HEK293T (cell line): Measurements from ENCODE around the gene GAB2.

ENCODE experiments used
- ARNT ChIP-seq: fragments of 450-650 bp; IDR thresholded peaks from 2 replicates; pipeline ENCODE4 v1.6.1; 2017; ENCODE audit warnings: mild to moderate bottlenecking
- BHLHE40 ChIP-seq: fragments of 450-650 bp; IDR thresholded peaks from 2 replicates; pipeline ENCODE4 v1.6.1; 2016; ENCODE audit warnings: mild to moderate bottlenecking, moderate library complexity, borderline replicate concordance
- FOXA1 ChIP-seq: fragments of 450-650 bp; IDR thresholded peaks from 2 replicates; pipeline ENCODE4 v1.6.1; 2016; ENCODE audit warnings: mild to moderate bottlenecking
- FOXK2 ChIP-seq: fragments of 450-650 bp; IDR thresholded peaks from 2 replicates; pipeline ENCODE4 v1.6.1; 2016; ENCODE audit warnings: mild to moderate bottlenecking
- FOXM1 ChIP-seq: fragments of 450-650 bp; IDR thresholded peaks from 2 replicates; pipeline ENCODE4 v1.6.1; 2017; ENCODE audit warnings: mild to moderate bottlenecking, borderline replicate concordance
- L3MBTL2 ChIP-seq: fragments of 450-650 bp; conservative IDR thresholded peaks from 2 replicates; pipeline ENCODE4 v1.6.1; 2016; ENCODE audit warnings: mild to moderate bottlenecking
- LEF1 ChIP-seq: fragments of 450-650 bp; IDR thresholded peaks from 2 replicates; pipeline ENCODE4 v1.6.1; 2017; ENCODE audit warnings: mild to moderate bottlenecking, borderline replicate concordance
- NFRKB ChIP-seq: fragments of 450-650 bp; IDR thresholded peaks from 2 replicates; pipeline ENCODE4 v1.6.1; 2016; ENCODE audit warnings: mild to moderate bottlenecking, moderate library complexity
- SP1 ChIP-seq: fragments of 450-650 bp; IDR thresholded peaks from 2 replicates; pipeline ENCODE4 v1.6.1; 2017
- SUZ12 ChIP-seq: fragments of 450-650 bp; IDR thresholded peaks from 2 replicates; pipeline ENCODE4 v1.6.1; 2016; ENCODE audit warnings: mild to moderate bottlenecking
- TARDBP ChIP-seq: fragments of 450-650 bp; IDR thresholded peaks from 2 replicates; pipeline ENCODE4 v1.6.1; 2016

DNA sequence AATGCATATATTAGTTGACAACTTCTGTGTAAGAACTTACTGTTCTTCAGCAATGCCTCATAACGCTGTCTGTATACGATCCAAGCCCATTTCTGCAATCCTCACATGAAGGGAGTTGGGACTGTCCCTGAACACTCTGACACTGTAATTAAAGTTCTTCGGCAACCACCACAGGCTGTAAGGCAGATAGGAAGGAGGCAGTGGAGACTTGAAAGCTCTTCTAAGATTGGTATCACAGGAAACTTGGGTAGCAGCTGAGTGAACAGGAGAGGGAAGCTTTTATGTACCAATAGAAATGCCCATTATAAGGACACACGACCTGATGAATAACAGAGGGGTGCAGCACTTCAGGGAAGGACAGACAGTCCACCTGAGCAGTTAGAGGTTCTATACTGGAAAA lies 12.0 kb upstream of the GAB2 start:
- TF ChIP-seq FOXM1, result no peak
- no peak for TF ChIP-seq BHLHE40
- TF ChIP-seq FOXA1, result no peak
- TF ChIP-seq SP1, result no peak
- no peak for TF ChIP-seq SUZ12
- TF ChIP-seq FOXK2, result no peak
- no peak for TF ChIP-seq TARDBP
- TF ChIP-seq ARNT, result no peak
- TF ChIP-seq L3MBTL2, result no peak
- no peak for TF ChIP-seq NFRKB
- no peak for TF ChIP-seq LEF1
